ENCODE measurements around the gene OXT.
"Not testable (repeated sequence)": the region's sequence is repeated elsewhere in the genome, so short reads cannot be mapped to it uniquely, and the experiment has no call there.

Gene OXT

GRCh38 chr20:3067139-3068014 lies 4.0 kb upstream of the OXT start:
- TF ChIP-seq CTCF (conservative IDR thresholded peaks at IDR 0.05; ENCODE audit: low read length), result 0 out of 2 replicates have a peak, but pooled peaks have one; percentile 7
- DNase-seq (ENCODE audit: low read depth), result peak; percentile 25
- no peak overlapping the region for H3K4me3 ChIP-seq (ENCODE audit: low read length)

GRCh38 chr20:3068075-3068474 lies 3.3 kb upstream of the OXT start:
- no peak overlapping the region for H3K4me3 ChIP-seq (ENCODE audit: low read length)
- no peak for DNase-seq (ENCODE audit: low read depth)
- TF ChIP-seq CTCF (conservative IDR thresholded peaks at IDR 0.05; ENCODE audit: low read length), result no peak

GRCh38 chr20:3068986-3069900 lies 2.2 kb upstream of the OXT start:
- TF ChIP-seq CTCF (conservative IDR thresholded peaks at IDR 0.05; ENCODE audit: low read length), result no peak
- DNase-seq (ENCODE audit: low read depth), result peak; percentile 23
- no peak overlapping the region for H3K4me3 ChIP-seq (ENCODE audit: low read length)

- no peak for DNase-seq (ENCODE audit: low read depth)
- no peak for TF ChIP-seq CTCF (conservative IDR thresholded peaks at IDR 0.05; ENCODE audit: low read length)
- H3K4me3 ChIP-seq (ENCODE audit: low read length), result no peak overlapping the region
Observed at GRCh38 chr20:3070725-3071124, 695 bp upstream of the OXT start.

GRCh38 chr20:3071266-3071609 lies 182 bp upstream of the OXT start:
- no peak for DNase-seq (ENCODE audit: low read depth)
- no peak for TF ChIP-seq CTCF (conservative IDR thresholded peaks at IDR 0.05; ENCODE audit: low read length)

GRCh38 chr20:3072530-3073250 lies 1.3 kb downstream of the OXT start:
- no peak for DNase-seq (ENCODE audit: low read depth)
- no peak for TF ChIP-seq CTCF (conservative IDR thresholded peaks at IDR 0.05; ENCODE audit: low read length)
- H3K4me3 ChIP-seq (ENCODE audit: low read length), result peak overlapping the region; percentile 20

More at GRCh38 chr20:3071266-3071609, 182 bp upstream of the OXT start:
- H3K4me3 ChIP-seq (ENCODE audit: low read length), result peak overlapping the region; percentile 46

GRCh38 chr20:3073251-3073643 lies 1.8 kb downstream of the OXT start:
- DNase-seq (ENCODE audit: low read depth); H3K4me3 ChIP-seq (ENCODE audit: low read length): not testable (repeated sequence)

Measured in AG10803 (cell line).